ENCODE measurements around the gene GJB4. TPM values are rescaled to one million over a fixed set of nuclear protein-coding genes. Genes with fewer than 3 reads are reported as not detected.

The GJB4 gene
- polyA plus RNA-seq, 1 donor from 2014 or later: not detected

GRCh38 chr1:34713443-34713842, 46.1 kb upstream of the GJB4 start:
- Histone ChIP-seq H3K27ac (ENCODE audit: low read length) (no peak overlapping the region), H3K79me2 (replicated peaks; ENCODE audit: insufficient read depth, low read length) (no peaks in the 10 kb centered on the region), H3K9me2 (ENCODE audit: insufficient read depth, low read length) (no peaks in the 10 kb centered on the region), H3K9me3 (ENCODE audit: low read length) (no peaks in the 10 kb centered on the region), H3K4me2 (ENCODE audit: low read length) (no peak overlapping the region), H2AFZ (ENCODE audit: low read depth, low read length) (no peak overlapping the region), H3K9ac (ENCODE audit: low read length) (no peak overlapping the region), H4K20me1 (ENCODE audit: insufficient read depth) (no peaks in the 10 kb centered on the region), H3K27me3 (ENCODE audit: insufficient read depth, low read depth, low read length) (no peaks in the 10 kb centered on the region), H3K36me3 (ENCODE audit: insufficient read depth, low read length) (no peaks in the 10 kb centered on the region), H3F3A (ENCODE audit: insufficient read depth, low read length, poor library complexity, severe bottlenecking) (no peaks in the 10 kb centered on the region), H3K4me3 (ENCODE audit: low read length) (no peak overlapping the region)
- TF ChIP-seq EP300 (conservative IDR thresholded peaks at IDR 0.05; ENCODE audit: poor library complexity, severe bottlenecking) (no peak), POLR2AphosphoS5 (IDR thresholded peaks at IDR 0.05) (no peak), REST (IDR thresholded peaks at IDR 0.05; ENCODE audit: borderline replicate concordance) (no peak), TAF1 (IDR thresholded peaks at IDR 0.05; ENCODE audit: low read depth) (no peak)

- Histone ChIP-seq H2AFZ (ENCODE audit: low read depth, low read length) (no peak overlapping the region), H3F3A (ENCODE audit: insufficient read depth, low read length, poor library complexity, severe bottlenecking) (no peaks in the 10 kb centered on the region), H3K79me2 (replicated peaks; ENCODE audit: insufficient read depth, low read length) (no peaks in the 10 kb centered on the region), H3K4me2 (ENCODE audit: low read length) (no peak overlapping the region), H3K27me3 (ENCODE audit: insufficient read depth, low read depth, low read length) (no peaks in the 10 kb centered on the region), H3K4me3 (ENCODE audit: low read length) (no peak overlapping the region), H3K36me3 (ENCODE audit: insufficient read depth, low read length) (no peaks in the 10 kb centered on the region), H3K27ac (ENCODE audit: low read length) (no peak overlapping the region), H4K20me1 (ENCODE audit: insufficient read depth) (no peaks in the 10 kb centered on the region), H3K9me2 (ENCODE audit: insufficient read depth, low read length) (no peaks in the 10 kb centered on the region), H3K9me3 (ENCODE audit: low read length) (no peaks in the 10 kb centered on the region), H3K9ac (ENCODE audit: low read length) (no peak overlapping the region)
- TF ChIP-seq EP300 (conservative IDR thresholded peaks at IDR 0.05; ENCODE audit: poor library complexity, severe bottlenecking) (no peak), POLR2AphosphoS5 (IDR thresholded peaks at IDR 0.05) (no peak), MXI1 (conservative IDR thresholded peaks at IDR 0.05; ENCODE audit: poor library complexity, severe bottlenecking) (no peak), TAF1 (IDR thresholded peaks at IDR 0.05; ENCODE audit: low read depth) (no peak), SMC3 (conservative IDR thresholded peaks at IDR 0.05; ENCODE audit: poor library complexity) (no peak)
These were observed 45.2 kb upstream of the GJB4 start for GRCh38 chr1:34714386-34714785.

GRCh38 chr1:34715139-34715538, 44.4 kb upstream of the GJB4 start:
- Histone ChIP-seq H3K79me2 (replicated peaks; ENCODE audit: insufficient read depth, low read length) (no peaks in the 10 kb centered on the region), H3K27me3 (ENCODE audit: insufficient read depth, low read depth, low read length) (no peaks in the 10 kb centered on the region), H3K9me3 (ENCODE audit: low read length) (no peaks in the 10 kb centered on the region), H3F3A (ENCODE audit: insufficient read depth, low read length, poor library complexity, severe bottlenecking) (no peaks in the 10 kb centered on the region), H4K20me1 (ENCODE audit: insufficient read depth) (no peaks in the 10 kb centered on the region), H3K9me2 (ENCODE audit: insufficient read depth, low read length) (no peaks in the 10 kb centered on the region), H3K4me3 (ENCODE audit: low read length) (no peak overlapping the region), H3K4me2 (ENCODE audit: low read length) (no peak overlapping the region), H2AFZ (ENCODE audit: low read depth, low read length) (no peak overlapping the region), H3K9ac (ENCODE audit: low read length) (no peak overlapping the region), H3K36me3 (ENCODE audit: insufficient read depth, low read length) (no peaks in the 10 kb centered on the region), H3K27ac (ENCODE audit: low read length) (no peak overlapping the region)
- no peak for TF ChIP-seq REST (IDR thresholded peaks at IDR 0.05; ENCODE audit: borderline replicate concordance)
- no peak for TF ChIP-seq CTCF (IDR thresholded peaks at IDR 0.05; ENCODE audit: poor library complexity, severe bottlenecking)
- TF ChIP-seq POLR2AphosphoS5 (IDR thresholded peaks at IDR 0.05): no peak
